Measurements from ENCODE around the gene GADD45G. TPM values are rescaled to one million over a fixed set of nuclear protein-coding genes. Genes with fewer than 3 reads are reported as not detected.

The GADD45G gene
- total and polyA plus RNA-seq, 10 of the 15 experiments (the other 5 are each of a cell fraction or from before 2014, with no cell fraction given): 0.07 to 1.00 (median 0.29) TPM; not detected in 4

DNA sequence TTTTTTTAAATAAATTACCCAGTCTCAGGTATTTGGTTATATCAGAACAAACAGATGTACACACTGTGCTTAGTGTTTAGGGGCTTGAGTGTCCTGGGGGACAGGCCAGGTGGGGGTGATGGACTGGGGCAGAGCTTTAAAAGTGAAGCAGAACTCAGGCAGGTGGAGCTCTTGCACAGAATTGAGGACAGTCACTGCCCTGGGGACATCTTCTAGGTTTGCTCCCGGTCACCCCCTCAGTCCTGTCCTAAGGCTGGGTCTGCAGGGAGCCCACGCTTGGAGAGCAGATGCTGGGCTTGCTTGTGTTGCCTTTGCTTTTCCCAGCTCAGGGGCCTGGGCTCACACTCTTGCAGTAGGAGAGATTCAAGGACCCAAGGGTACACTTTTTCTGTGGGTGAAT is 10.8 kb downstream of the GADD45G start:
- no peaks in the 10 kb centered on the region for H4K20me1 ChIP-seq (ENCODE audit: control insufficient read depth, insufficient read depth)
- no peak overlapping the region for H3K9ac ChIP-seq (ENCODE audit: control insufficient read depth, insufficient read depth, low read length)
- intact Hi-C loops (cut with micrococcal nuclease; ENCODE audit: unreplicated experiment) (no loop called here), in situ Hi-C loops (cut with MboI) (no loop called here)
- H3K27me3 ChIP-seq (replicated peaks in 1 of 2; ENCODE audit: control insufficient read depth in 2 of 2, insufficient read depth in 2 of 2, low read length in 1 of 2): peaks cover 5% of the 10 kb centered on the region in 2 experiments; a peak in 3 of 4 replicates
- ChIA-PET SMC1A (ENCODE audit: uncharacterized antibody, unreplicated experiment) (interaction anchor here (0.6 to 1.3 kb wide), 4 partner anchors 12 to 248 kb away, joined by 3 read pairs; no protein-coding TSS in a partner anchor), CTCF (interaction anchor here (0.7 to 1.0 kb wide), 2 partner anchors 18 to 512 kb away, joined by 3 read pairs; no protein-coding TSS in a partner anchor), POLR2A (no interaction called here), RAD21 (ENCODE audit: unreplicated experiment) (interaction anchor here (1.7 kb wide), 1 partner anchor 303 kb away, joined by 4 read pairs; no protein-coding TSS in a partner anchor)
- no peaks in the 10 kb centered on the region for H3K79me2 ChIP-seq (ENCODE audit: control insufficient read depth, insufficient read depth, low read length)
- H3K4me1 ChIP-seq (ENCODE audit: control insufficient read depth, insufficient read depth, low read length): no peaks in the 10 kb centered on the region
- WGBS (ENCODE audit: insufficient coverage, insufficient replicate concordance, low lambda C conversion rate, missing lambda C conversion rate): 15% methylated on average over 2 of the region's 2 CpGs
- no peak overlapping the region for H3K27ac ChIP-seq (ENCODE audit: control insufficient read depth, insufficient read depth)
- BruUV-seq (replicated peaks): no TSS peak
- TF ChIP-seq MTA2 (IDR thresholded peaks at IDR 0.05; ENCODE audit: low read depth) (no peak), PML (IDR thresholded peaks at IDR 0.05; ENCODE audit: low read length) (no peak), POLR2A (IDR thresholded peaks at IDR 0.05; ENCODE audit: low read depth, low read length) (no peak), NRF1 (conservative IDR thresholded peaks at IDR 0.05; ENCODE audit: low read depth, low read length) (no peak), ZSCAN29 (IDR thresholded peaks at IDR 0.05) (no peak), SMAD5 (IDR thresholded peaks at IDR 0.05; ENCODE audit: low read depth) (no peak), EP300 (IDR thresholded peaks at IDR 0.05; ENCODE audit: borderline replicate concordance in 1 of 2, control insufficient read depth in 1 of 2, low read depth in 2 of 2, low read length in 2 of 2) (no peak), ZNF274 (IDR thresholded peaks at IDR 0.05; ENCODE audit: insufficient read depth, insufficient read length) (no peak), MEF2B (IDR thresholded peaks at IDR 0.05; ENCODE audit: partially characterized antibody, poor library complexity, severe bottlenecking) (no peak), TAF1 (IDR thresholded peaks at IDR 0.05; ENCODE audit: borderline replicate concordance, low read depth, low read length) (no peak), SMC3 (IDR thresholded peaks at IDR 0.05; ENCODE audit: borderline replicate concordance, low read length) (no peak), STAT3 (IDR thresholded peaks at IDR 0.05; ENCODE audit: low read depth, low read length) (no peak)
- TF ChIP-seq, protein P1, sequence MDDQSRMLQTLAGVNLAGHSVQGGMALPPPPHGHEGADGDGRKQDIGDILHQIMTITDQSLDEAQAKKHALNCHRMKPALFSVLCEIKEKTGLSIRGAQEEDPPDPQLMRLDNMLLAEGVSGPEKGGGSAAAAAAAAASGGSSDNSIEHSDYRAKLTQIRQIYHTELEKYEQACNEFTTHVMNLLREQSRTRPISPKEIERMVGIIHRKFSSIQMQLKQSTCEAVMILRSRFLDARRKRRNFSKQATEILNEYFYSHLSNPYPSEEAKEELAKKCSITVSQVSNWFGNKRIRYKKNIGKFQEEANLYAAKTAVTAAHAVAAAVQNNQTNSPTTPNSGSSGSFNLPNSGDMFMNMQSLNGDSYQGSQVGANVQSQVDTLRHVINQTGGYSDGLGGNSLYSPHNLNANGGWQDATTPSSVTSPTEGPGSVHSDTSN (IDR thresholded peaks at IDR 0.05; ENCODE audit: insufficient replicate concordance, low read depth, low read length): no peak
- TF ChIP-seq, protein P2, sequence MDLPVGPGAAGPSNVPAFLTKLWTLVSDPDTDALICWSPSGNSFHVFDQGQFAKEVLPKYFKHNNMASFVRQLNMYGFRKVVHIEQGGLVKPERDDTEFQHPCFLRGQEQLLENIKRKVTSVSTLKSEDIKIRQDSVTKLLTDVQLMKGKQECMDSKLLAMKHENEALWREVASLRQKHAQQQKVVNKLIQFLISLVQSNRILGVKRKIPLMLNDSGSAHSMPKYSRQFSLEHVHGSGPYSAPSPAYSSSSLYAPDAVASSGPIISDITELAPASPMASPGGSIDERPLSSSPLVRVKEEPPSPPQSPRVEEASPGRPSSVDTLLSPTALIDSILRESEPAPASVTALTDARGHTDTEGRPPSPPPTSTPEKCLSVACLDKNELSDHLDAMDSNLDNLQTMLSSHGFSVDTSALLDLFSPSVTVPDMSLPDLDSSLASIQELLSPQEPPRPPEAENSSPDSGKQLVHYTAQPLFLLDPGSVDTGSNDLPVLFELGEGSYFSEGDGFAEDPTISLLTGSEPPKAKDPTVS (IDR thresholded peaks at IDR 0.05; ENCODE audit: low read depth, low read length): no peak
- no peaks in the 10 kb centered on the region for H3K9me3 ChIP-seq (replicated peaks; ENCODE audit: control insufficient read depth, insufficient read depth, low read length)
- H3K4me3 ChIP-seq: no peak overlapping the region
- no peak overlapping the region for H3K4me2 ChIP-seq (ENCODE audit: control insufficient read depth, insufficient read depth)
- ATAC-seq (no peak), FAIRE-seq (no peak), DNase-seq (ENCODE audit: low read depth, low spot score) (no peak)
- no peaks in the 10 kb centered on the region for H3K36me3 ChIP-seq (ENCODE audit: control insufficient read depth in 2 of 2, insufficient read depth in 2 of 2, low read length in 1 of 2)
- no peak overlapping the region for H2AFZ ChIP-seq (ENCODE audit: control insufficient read depth, low read depth, low read length)

All from GM12878 (cell line).